HepG2 (cell line): ENCODE data around the gene RAP1GAP2. TPM values are rescaled to one million over a fixed set of nuclear protein-coding genes. Genes with fewer than 3 reads are reported as not detected.

ENCODE experiments used
- ATAC-seq: fragments of 200-7000 bp; cut with Tn5 transposase; 3 replicates; pipeline ENCODE4 v1.9.1; 2020; ENCODE audit warnings: mild to moderate bottlenecking, moderate library complexity
- BruUV-seq: library from RNA; stranded (reverse); fragments of 400-500 nt; replicated peaks from 2 replicates; lab custom pipeline; 2021; lab: Mats Ljungman, UMichigan
- CTCF ChIA-PET: fragments of 300-600 bp; formaldehyde crosslinking; extraction: SDS; loops from one replicate; lab custom pipeline; 2021; ENCODE audit warnings: low total read pairs, inconsistent platforms, low intra/inter-chr PET ratio; lab: Yijun Ruan, JAX
- POLR2A ChIA-PET: fragments of 350-600 bp; sonication (Branson Sonifier 250); formaldehyde crosslinking; loops from one replicate; lab custom pipeline; 2020; ENCODE audit warnings: antibody characterized with exemption, inconsistent platforms; lab: Yijun Ruan, JAX
- DNase-seq: peaks from one replicate; pipeline ENCODE4 v3.0.0-alpha.2; 2015; ENCODE audit warnings: low spot score
- FAIRE-seq: peaks from 3 replicates; lab custom pipeline; 2011; peaks lifted over from hg19 to GRCh38; lab: Jason Lieb, UNC
- H2AFZ ChIP-seq: one replicate; pipeline ENCODE4 v1.6.1; 2011; ENCODE audit warnings: low read length, inconsistent platforms
- H3K27ac ChIP-seq: fragments of 300-600 bp; 3 replicates; pipeline ENCODE4 v1.8.0; 2011; ENCODE audit warnings: mixed run types, mild to moderate bottlenecking, mixed read lengths, low read length, inconsistent platforms; ENCODE audit not compliant: insufficient read depth; ENCODE audit errors: extremely low read length
- H3K27me3 ChIP-seq, 2 experiments: fragments of 200-600 bp in 1 of 2; 2 replicates in 1 of 2; 3 replicates in 1 of 2; pipeline versions ENCODE4 v1.6.0 to v1.8.0; 2011; ENCODE audit warnings: low read length in 2 of 2, mild to moderate bottlenecking in 2 of 2, moderate library complexity in 2 of 2, inconsistent platforms in 1 of 2; ENCODE audit not compliant: insufficient read depth in 2 of 2, control insufficient read depth in 1 of 2
- H3K36me3 ChIP-seq, 2 experiments: fragments of 200-600 bp in 1 of 2; replicated peaks in 1 of 2; 2 replicates in 1 of 2; 3 replicates in 1 of 2; pipeline versions ENCODE4 v1.5.1 to v1.8.0; 2011; ENCODE audit warnings: low read length in 2 of 2, inconsistent platforms in 1 of 2; ENCODE audit not compliant: insufficient read depth in 2 of 2, control insufficient read depth in 1 of 2
- H3K4me1 ChIP-seq: 2 replicates; pipeline ENCODE4 v1.5.1; 2012; ENCODE audit warnings: low read length, inconsistent platforms; ENCODE audit not compliant: insufficient read depth
- H3K4me2 ChIP-seq: 2 replicates; pipeline ENCODE4 v1.6.0; 2011; ENCODE audit warnings: low read depth, low read length, inconsistent platforms
- H3K4me3 ChIP-seq, 3 experiments: fragments of 200-600 bp in 1 of 3; sonication (generic), shearing (Covaris generic) in 1 of 3; replicated peaks in 1 of 3; 2 replicates each; pipeline ENCODE4 v1.5.1; 2011 to 2016; ENCODE audit warnings: low read length in 3 of 3, inconsistent platforms in 2 of 3, low read depth in 2 of 3, mild to moderate bottlenecking in 2 of 3, control low read depth in 1 of 3, mixed read lengths in 1 of 3; ENCODE audit not compliant: insufficient read depth in 1 of 3
- H3K79me2 ChIP-seq: one replicate; pipeline ENCODE4 v1.6.1; 2011; ENCODE audit warnings: low read length, inconsistent platforms; ENCODE audit not compliant: insufficient read depth
- H3K9ac ChIP-seq: 2 replicates; pipeline ENCODE4 v1.6.0; 2011; ENCODE audit warnings: mild to moderate bottlenecking, low read depth, low read length, inconsistent platforms; ENCODE audit not compliant: insufficient read depth
- H3K9me3 ChIP-seq: 2 replicates; pipeline ENCODE4 v1.5.1; 2012; ENCODE audit warnings: mild to moderate bottlenecking, low read length
- H4K20me1 ChIP-seq: 2 replicates; pipeline ENCODE4 v1.6.0; 2011; ENCODE audit warnings: inconsistent platforms, mild to moderate bottlenecking, low read length, moderate library complexity; ENCODE audit not compliant: insufficient read depth
- TMF1 ChIP-seq: sonication (generic); formaldehyde crosslinking; IDR thresholded peaks from 2 replicates; pipeline ENCODE4 v1.8.1; 2022; ENCODE audit warnings: low read depth, missing genetic modification reagents
- ZKSCAN8 ChIP-seq: IDR thresholded peaks from 2 replicates; pipeline ENCODE4 v1.6.1; 2016; ENCODE audit warnings: borderline replicate concordance, missing genetic modification reagents, missing compliant biosample characterization
- WGBS: methylation state at CpG from one replicate; pipeline ENCODE4 v1.1.6; 2017; ENCODE audit warnings: low lambda C conversion rate; 5-methylcytosine and 5-hydroxymethylcytosine counted together
- in situ Hi-C: cut with HindIII; loops from 2 replicates; pipeline ENCODE4 v1.10.0; 2017; ENCODE audit warnings: low pct_unique_long_range_greater_than_20kb; ENCODE audit not compliant: extremely low pct_ligation_motif_present
- intact Hi-C: fragments of 100-400 bp; cut with micrococcal nuclease; formaldehyde crosslinking; loops from one replicate; pipeline ENCODE4 v1.10.0; 2022; ENCODE audit not compliant: unreplicated experiment
- polyA plus RNA-seq, 8 experiments: library from polyadenylated mRNA; depleted of rRNA in 3 of 8; stranded (reverse) in 7 of 8; unstranded in 1 of 8; fragments of >200 nt; fragmentation: Illumina TruSeq in 4 of 8; extraction: Trizol in 4 of 8; gene quantifications; 2 replicates each; pipeline versions ENCODE4 v1.2.1 to v1.2.3, GENCODE V29; 2011 to 2016; ENCODE audit warnings: low read depth in 4 of 8, missing spikeins in 1 of 8, mixed read lengths in 1 of 8; ENCODE audit not compliant: insufficient read depth in 1 of 8
- total RNA-seq, 5 experiments: library from RNA; depleted of rRNA; stranded (reverse); fragments of >200 nt; fragmentation: Illumina TruSeq; extraction: Trizol; gene quantifications; 2 replicates each; pipeline ENCODE4 v1.2.3, GENCODE V29; 2016; ENCODE audit warnings: low read depth in 1 of 5
- TF ChIP-seq, protein P1 (sequence below): sonication (generic); formaldehyde crosslinking; IDR thresholded peaks from 2 replicates; pipeline ENCODE4 v1.5.0; 2020; ENCODE audit warnings: mild to moderate bottlenecking, missing genetic modification reagents
- TF ChIP-seq, protein P2 (sequence below): conservative IDR thresholded peaks from 2 replicates; pipeline ENCODE4 v1.6.1; 2018; ENCODE audit warnings: missing genetic modification reagents

RAP1GAP2 gene
- total and polyA plus RNA-seq, 2 of the 13 experiments (the other 11 are each of a cell fraction or from before 2014, with no cell fraction given): 10.9 to 12.0 TPM

GRCh38 chr17:2948721-2949468, 152.7 kb downstream of the RAP1GAP2 start:
- no peaks in the 10 kb centered on the region for H3K9me3 ChIP-seq
- no peaks in the 10 kb centered on the region for H3K27me3 ChIP-seq
- H3K4me2 ChIP-seq: no peak overlapping the region
- H2AFZ ChIP-seq: no peak overlapping the region
- H3K4me1 ChIP-seq: peaks cover 19% of the 10 kb centered on the region
- ATAC-seq (no peak), DNase-seq (no peak), FAIRE-seq (no peak)
- ChIA-PET CTCF (no interaction called here), POLR2A (no interaction called here)
- H3K9ac ChIP-seq: no peak overlapping the region
- WGBS: 49% methylated on average over 12 of the region's 19 CpGs
- in situ Hi-C loops: no loop called here
- no peaks in the 10 kb centered on the region for H3K36me3 ChIP-seq
- intact Hi-C loops: no loop called here
- H4K20me1 ChIP-seq: no peaks in the 10 kb centered on the region
- TF ChIP-seq ZKSCAN8 (CRISPR knock-in tag): peak; percentile 91
- no peak for TF ChIP-seq TMF1 (CRISPR knock-in tag)
- no peak overlapping the region for H3K4me3 ChIP-seq
- no TSS peak for BruUV-seq
- no peaks in the 10 kb centered on the region for H3K79me2 ChIP-seq
- H3K27ac ChIP-seq: no peak overlapping the region

DNA sequence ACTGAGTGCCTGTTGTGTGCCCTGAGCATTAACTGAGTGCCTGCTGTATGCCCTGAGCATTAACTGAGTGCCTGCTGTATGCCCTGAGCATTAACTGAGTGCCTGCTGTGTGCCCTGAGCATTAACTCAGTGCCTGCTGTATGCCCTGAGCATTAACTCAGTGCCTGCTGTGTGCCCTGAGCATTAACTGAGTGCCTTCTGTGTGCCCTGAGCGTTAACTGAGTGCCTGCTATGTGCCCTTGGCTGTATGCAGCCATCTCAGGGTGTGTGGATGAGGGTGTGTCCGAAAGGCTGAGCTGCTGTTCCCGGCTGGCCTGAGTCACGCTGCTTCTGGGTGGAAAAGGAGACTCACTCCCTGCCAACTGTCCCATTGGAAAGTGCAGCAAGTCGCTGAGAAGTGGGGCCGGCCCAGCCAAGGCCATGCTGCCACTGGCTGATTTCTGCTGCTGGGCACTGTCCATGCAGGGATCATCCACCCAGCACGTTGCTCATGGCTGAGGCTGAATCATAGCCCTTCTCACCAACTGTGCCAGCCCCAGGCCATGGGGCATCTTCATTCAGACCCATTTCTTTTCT, 153.3 kb downstream of the RAP1GAP2 start:
- no peak for DNase-seq
- ATAC-seq: no peak
- 73% methylated on average over 1 of the region's 7 CpGs for WGBS
- Histone ChIP-seq H4K20me1 (no peaks in the 10 kb centered on the region), H3K36me3 (no peaks in the 10 kb centered on the region), H3K9me3 (no peaks in the 10 kb centered on the region), H3K27ac (no peak overlapping the region), H2AFZ (no peak overlapping the region), H3K9ac (no peak overlapping the region), H3K4me2 (no peak overlapping the region), H3K79me2 (no peaks in the 10 kb centered on the region), H3K27me3 (no peaks in the 10 kb centered on the region), H3K4me3 (no peak overlapping the region), H3K4me1 (peaks cover 21% of the 10 kb centered on the region)
- FAIRE-seq: no peak
- intact Hi-C loops (no loop called here), in situ Hi-C loops (no loop called here)
- POLR2A ChIA-PET: no interaction called here
- CTCF ChIA-PET: no interaction called here
- TF ChIP-seq, protein P1, sequence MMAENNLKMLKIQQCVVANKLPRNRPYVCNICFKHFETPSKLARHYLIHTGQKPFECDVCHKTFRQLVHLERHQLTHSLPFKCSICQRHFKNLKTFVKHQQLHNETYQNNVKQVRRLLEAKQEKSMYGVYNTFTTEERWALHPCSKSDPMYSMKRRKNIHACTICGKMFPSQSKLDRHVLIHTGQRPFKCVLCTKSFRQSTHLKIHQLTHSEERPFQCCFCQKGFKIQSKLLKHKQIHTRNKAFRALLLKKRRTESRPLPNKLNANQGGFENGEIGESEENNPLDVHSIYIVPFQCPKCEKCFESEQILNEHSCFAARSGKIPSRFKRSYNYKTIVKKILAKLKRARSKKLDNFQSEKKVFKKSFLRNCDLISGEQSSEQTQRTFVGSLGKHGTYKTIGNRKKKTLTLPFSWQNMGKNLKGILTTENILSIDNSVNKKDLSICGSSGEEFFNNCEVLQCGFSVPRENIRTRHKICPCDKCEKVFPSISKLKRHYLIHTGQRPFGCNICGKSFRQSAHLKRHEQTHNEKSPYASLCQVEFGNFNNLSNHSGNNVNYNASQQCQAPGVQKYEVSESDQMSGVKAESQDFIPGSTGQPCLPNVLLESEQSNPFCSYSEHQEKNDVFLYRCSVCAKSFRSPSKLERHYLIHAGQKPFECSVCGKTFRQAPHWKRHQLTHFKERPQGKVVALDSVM: no peak
- 0 out of 2 replicates have a peak, but pooled peaks have one; percentile 57 for TF ChIP-seq ZKSCAN8 (CRISPR knock-in tag)
- TF ChIP-seq, protein P2, sequence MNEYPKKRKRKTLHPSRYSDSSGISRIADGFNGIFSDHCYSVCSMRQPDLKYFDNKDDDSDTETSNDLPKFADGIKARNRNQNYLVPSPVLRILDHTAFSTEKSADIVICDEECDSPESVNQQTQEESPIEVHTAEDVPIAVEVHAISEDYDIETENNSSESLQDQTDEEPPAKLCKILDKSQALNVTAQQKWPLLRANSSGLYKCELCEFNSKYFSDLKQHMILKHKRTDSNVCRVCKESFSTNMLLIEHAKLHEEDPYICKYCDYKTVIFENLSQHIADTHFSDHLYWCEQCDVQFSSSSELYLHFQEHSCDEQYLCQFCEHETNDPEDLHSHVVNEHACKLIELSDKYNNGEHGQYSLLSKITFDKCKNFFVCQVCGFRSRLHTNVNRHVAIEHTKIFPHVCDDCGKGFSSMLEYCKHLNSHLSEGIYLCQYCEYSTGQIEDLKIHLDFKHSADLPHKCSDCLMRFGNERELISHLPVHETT (CRISPR knock-in tag): no peak
- no TSS peak for BruUV-seq
